Osteocyte (in vitro differentiated cells): ENCODE results near the gene NUP210L. TPM values are rescaled to one million over a fixed set of nuclear protein-coding genes. Genes with fewer than 3 reads are reported as not detected.
"Not testable (repeated sequence)": the region's sequence is repeated elsewhere in the genome, so short reads cannot be mapped to it uniquely, and the experiment has no call there.

ENCODE experiments used
- DNase-seq: peaks from one replicate; pipeline ENCODE4 v3.0.0; 2021; ENCODE audit warnings: mixed read lengths; ENCODE audit not compliant: unreplicated experiment; ENCODE audit errors: extremely low spot score
- H3K27ac Mint-ChIP-seq: one replicate; pipeline ENCODE4 v1.8.0; 2021; ENCODE audit warnings: mild to moderate bottlenecking, mixed read lengths; ENCODE audit not compliant: unreplicated experiment
- H3K27me3 Mint-ChIP-seq: one replicate; pipeline ENCODE4 v1.8.0; 2021; ENCODE audit warnings: mixed read lengths; ENCODE audit not compliant: unreplicated experiment
- H3K36me3 Mint-ChIP-seq: one replicate; pipeline ENCODE4 v1.8.0; 2021; ENCODE audit warnings: mixed read lengths; ENCODE audit not compliant: unreplicated experiment
- H3K4me1 Mint-ChIP-seq: one replicate; pipeline ENCODE4 v1.8.0; 2021; ENCODE audit warnings: mixed read lengths; ENCODE audit not compliant: unreplicated experiment
- H3K4me3 Mint-ChIP-seq: one replicate; pipeline ENCODE4 v1.8.0; 2021; ENCODE audit warnings: mild to moderate bottlenecking, moderate library complexity, mixed read lengths; ENCODE audit not compliant: unreplicated experiment
- H3K9me3 Mint-ChIP-seq: one replicate; pipeline ENCODE4 v1.8.0; 2021; ENCODE audit warnings: mixed read lengths; ENCODE audit not compliant: unreplicated experiment
- total RNA-seq: library from RNA; stranded (reverse); gene quantifications from 2 replicates; pipeline ENCODE4 v1.2.1, GENCODE V29; 2021
- TF ChIP-seq, protein P1 (sequence below): fragments of 200-600 bp; sonication (generic); IDR thresholded peaks from 2 replicates; pipeline ENCODE4 v1.5.0; 2021; ENCODE audit warnings: antibody characterized with exemption, mild to moderate bottlenecking, moderate library complexity

Gene NUP210L
- total RNA-seq, 1 donor from 2014 or later, result not detected

DNA sequence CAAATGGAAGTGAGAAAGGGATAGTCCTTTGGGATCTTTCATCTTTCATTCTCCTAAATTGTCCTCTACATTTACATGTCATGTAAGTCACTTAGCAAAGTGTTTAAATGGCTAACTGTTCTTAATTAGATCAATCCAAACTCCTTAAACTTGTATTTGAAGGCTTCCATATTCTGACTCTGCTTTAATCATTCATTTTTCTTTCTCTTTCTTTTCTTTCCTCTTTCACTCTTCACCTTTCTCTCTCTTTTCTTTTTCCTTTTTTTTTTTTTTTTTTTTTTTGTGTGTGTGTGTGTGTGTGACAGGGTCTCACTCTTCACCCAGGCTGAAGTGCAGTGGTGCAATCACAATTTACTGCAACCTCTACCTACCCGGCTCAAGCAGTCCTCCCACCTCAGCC lies 92.6 kb downstream of the NUP210L start:
- Mint-ChIP-seq H3K4me1 (no peaks in the 10 kb centered on the region), H3K27ac (no peak overlapping the region), H3K27me3 (peaks cover 46% of the 10 kb centered on the region), H3K9me3 (peaks cover under 1% of the 10 kb centered on the region), H3K36me3 (no peaks in the 10 kb centered on the region), H3K4me3 (no peak overlapping the region)
- TF ChIP-seq, protein P1, sequence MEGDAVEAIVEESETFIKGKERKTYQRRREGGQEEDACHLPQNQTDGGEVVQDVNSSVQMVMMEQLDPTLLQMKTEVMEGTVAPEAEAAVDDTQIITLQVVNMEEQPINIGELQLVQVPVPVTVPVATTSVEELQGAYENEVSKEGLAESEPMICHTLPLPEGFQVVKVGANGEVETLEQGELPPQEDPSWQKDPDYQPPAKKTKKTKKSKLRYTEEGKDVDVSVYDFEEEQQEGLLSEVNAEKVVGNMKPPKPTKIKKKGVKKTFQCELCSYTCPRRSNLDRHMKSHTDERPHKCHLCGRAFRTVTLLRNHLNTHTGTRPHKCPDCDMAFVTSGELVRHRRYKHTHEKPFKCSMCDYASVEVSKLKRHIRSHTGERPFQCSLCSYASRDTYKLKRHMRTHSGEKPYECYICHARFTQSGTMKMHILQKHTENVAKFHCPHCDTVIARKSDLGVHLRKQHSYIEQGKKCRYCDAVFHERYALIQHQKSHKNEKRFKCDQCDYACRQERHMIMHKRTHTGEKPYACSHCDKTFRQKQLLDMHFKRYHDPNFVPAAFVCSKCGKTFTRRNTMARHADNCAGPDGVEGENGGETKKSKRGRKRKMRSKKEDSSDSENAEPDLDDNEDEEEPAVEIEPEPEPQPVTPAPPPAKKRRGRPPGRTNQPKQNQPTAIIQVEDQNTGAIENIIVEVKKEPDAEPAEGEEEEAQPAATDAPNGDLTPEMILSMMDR, result no peak
- no peak for DNase-seq

DNA sequence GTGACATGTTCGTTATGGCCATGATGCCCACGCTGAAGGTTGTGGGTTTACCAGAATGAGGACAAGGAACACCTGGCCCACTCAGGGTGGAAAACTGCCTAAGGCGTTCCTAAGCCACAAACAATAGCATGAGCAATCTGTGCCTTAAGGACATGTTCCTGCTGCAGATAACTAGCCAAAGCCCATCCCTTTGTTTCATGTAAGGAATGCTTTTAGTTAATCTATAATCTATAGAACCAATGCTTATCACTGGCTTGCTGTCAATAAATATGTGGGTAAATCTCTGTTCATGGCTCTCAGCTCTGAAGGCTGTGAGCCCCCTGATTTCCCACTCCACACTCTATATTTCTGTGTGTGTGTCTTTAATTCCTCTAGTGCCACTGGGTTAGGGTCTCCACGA lies 107.4 kb downstream of the NUP210L start:
- not testable (repeated sequence) for H3K36me3 Mint-ChIP-seq, H3K4me1 Mint-ChIP-seq, H3K9me3 Mint-ChIP-seq, H3K4me3 Mint-ChIP-seq, H3K27ac Mint-ChIP-seq, DNase-seq
- peaks cover 28% of the 10 kb centered on the region for H3K27me3 Mint-ChIP-seq

DNA sequence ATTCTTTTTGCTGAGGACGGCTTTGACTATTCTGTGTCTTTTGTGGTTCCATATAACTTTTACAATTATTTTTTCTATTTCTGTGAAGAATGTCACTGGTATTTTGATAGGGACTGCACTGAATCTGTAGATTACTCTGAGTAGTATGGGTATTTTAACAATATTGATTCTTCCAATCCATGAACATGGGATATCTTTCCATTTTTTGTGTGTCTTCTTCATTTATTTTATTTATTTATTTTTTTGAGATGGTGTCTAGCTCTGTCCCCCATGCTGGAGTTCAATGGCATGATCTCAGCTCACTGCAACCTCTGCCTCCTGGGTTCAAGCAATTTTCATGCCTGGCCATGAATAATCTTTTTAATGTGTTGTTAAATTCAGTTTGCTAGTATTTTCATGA lies 121.2 kb downstream of the NUP210L start:
- not testable (repeated sequence) for H3K27ac Mint-ChIP-seq, H3K4me1 Mint-ChIP-seq, H3K4me3 Mint-ChIP-seq, H3K36me3 Mint-ChIP-seq, H3K9me3 Mint-ChIP-seq, DNase-seq
- peaks cover 16% of the 10 kb centered on the region for H3K27me3 Mint-ChIP-seq

DNA sequence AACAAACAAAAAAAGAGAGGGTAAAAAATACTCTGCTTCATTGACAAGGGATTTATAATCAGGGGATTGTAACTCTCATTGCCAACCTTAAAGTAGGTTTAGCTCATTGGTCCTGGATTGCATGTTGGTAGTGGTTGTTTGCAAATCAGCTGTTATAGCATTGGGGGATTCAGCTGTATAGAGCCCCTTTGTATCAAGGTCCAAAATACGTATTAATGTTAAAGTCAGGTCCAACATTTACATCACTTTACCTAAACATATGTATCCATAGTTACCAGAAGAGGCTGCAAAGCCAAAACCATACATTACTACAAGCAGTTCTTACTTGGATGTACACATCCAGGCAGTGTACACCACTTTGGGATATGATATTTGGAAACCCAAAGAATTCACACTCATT lies 134.9 kb downstream of the NUP210L start:
- Mint-ChIP-seq H3K4me1 (no peaks in the 10 kb centered on the region), H3K27ac (no peak overlapping the region), H3K27me3 (no peaks in the 10 kb centered on the region), H3K36me3 (no peaks in the 10 kb centered on the region), H3K9me3 (no peaks in the 10 kb centered on the region), H3K4me3 (no peak overlapping the region)
- DNase-seq, result no peak
- TF ChIP-seq, protein P1, result no peak

DNA sequence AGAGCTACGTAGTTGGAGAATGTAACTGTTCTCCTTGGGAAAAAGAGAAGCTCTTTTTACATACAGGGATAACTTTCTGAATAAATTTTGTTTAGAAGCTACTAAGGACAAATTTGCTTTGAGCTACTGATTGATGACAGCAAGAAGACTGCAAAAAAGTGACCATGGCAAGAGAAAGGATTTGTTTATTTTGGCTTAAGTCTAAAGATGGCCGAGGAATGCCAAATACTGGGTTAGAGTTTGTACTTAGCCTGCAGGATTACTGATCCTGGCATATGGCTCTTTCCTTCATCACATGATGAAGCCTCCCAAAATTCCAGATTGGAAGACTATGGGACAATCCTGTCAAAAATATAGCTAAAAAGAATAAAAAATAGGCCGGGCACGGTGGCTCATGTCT lies 135.6 kb downstream of the NUP210L start:
- Mint-ChIP-seq H3K4me3 (no peak overlapping the region), H3K27me3 (no peaks in the 10 kb centered on the region), H3K27ac (no peak overlapping the region), H3K4me1 (no peaks in the 10 kb centered on the region), H3K36me3 (no peaks in the 10 kb centered on the region), H3K9me3 (no peaks in the 10 kb centered on the region)
- DNase-seq, result no peak
- TF ChIP-seq, protein P1, result no peak

DNA sequence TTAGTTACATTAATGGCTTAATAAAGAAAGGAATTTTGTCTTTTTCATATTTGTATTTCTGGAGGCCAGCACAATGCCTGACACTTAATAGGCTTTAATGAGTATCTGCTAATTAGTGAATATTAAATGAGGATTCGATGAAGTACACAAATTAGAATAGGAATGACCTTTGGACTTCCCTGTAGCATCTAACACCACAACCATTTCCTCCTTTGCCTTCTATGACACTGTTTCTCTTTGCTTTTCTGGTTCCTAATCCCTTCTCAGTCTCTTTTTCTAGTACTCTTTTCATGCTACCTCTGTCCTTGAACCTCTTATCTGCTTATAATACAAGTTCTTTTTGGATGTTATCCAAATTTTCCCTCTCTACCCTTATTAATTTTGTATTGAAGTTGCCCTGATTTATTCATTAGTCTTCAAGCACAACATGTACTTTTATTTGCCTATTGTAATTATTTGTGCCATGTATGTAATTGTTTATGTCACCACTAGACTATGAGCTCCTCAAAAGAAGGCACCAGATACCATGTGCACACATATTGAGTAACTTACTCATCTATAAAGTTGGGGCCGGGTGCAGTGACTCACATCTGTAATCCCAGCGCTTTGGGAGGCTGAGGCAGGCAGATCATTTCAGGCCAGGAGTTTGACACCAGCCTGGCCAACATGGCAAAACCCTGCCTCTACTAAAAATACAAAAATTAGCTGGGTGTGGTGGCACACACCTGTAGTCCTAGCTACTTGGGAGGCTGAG lies 140.5 kb downstream of the NUP210L start:
- Mint-ChIP-seq H3K27ac (no peak overlapping the region), H3K4me1 (no peaks in the 10 kb centered on the region), H3K27me3 (no peaks in the 10 kb centered on the region), H3K4me3 (no peak overlapping the region), H3K9me3 (no peaks in the 10 kb centered on the region), H3K36me3 (no peaks in the 10 kb centered on the region)
- TF ChIP-seq, protein P1, result no peak
- DNase-seq, result no peak

DNA sequence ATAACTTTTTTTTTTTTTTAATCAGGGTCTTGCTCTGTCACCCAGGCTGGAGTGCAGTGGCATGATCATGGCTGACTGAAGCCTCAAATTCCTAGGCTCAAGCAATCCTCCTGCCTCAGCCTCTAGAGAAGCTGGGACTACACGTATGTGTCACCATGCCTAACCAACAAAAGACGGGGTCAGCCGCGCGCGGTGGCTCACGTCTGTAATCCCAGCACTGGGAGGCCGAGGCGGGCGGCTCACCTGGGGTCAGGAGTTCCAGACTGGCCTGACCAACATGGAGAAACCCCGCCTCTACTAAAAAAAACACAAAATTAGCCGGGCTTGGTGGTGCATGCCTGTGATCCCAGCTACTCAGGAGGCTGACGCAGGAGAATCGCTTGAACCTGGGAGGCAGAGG lies 142.3 kb downstream of the NUP210L start:
- not testable (repeated sequence) for H3K9me3 Mint-ChIP-seq, H3K27me3 Mint-ChIP-seq, H3K36me3 Mint-ChIP-seq, DNase-seq, H3K4me1 Mint-ChIP-seq, H3K27ac Mint-ChIP-seq, H3K4me3 Mint-ChIP-seq
